HepG2 (cell line): ENCODE results near the gene CHMP6. TPM values are rescaled to one million over a fixed set of nuclear protein-coding genes. Genes with fewer than 3 reads are reported as not detected.

Experiments used
- ATAC-seq: fragments of 200-7000 bp; cut with Tn5 transposase; 3 replicates; pipeline ENCODE4 v1.9.1; 2020; ENCODE audit warnings: mild to moderate bottlenecking, moderate library complexity
- BruUV-seq: library from RNA; stranded (reverse); fragments of 400-500 nt; replicated peaks from 2 replicates; lab custom pipeline; 2021; lab: Mats Ljungman, UMichigan
- CTCF ChIA-PET: fragments of 300-600 bp; formaldehyde crosslinking; extraction: SDS; loops from one replicate; lab custom pipeline; 2021; ENCODE audit warnings: low total read pairs, inconsistent platforms, low intra/inter-chr PET ratio; lab: Yijun Ruan, JAX
- POLR2A ChIA-PET: fragments of 350-600 bp; sonication (Branson Sonifier 250); formaldehyde crosslinking; loops from one replicate; lab custom pipeline; 2020; ENCODE audit warnings: antibody characterized with exemption, inconsistent platforms; lab: Yijun Ruan, JAX
- DNase-seq: peaks from one replicate; pipeline ENCODE4 v3.0.0-alpha.2; 2015; ENCODE audit warnings: low spot score
- FAIRE-seq: peaks from 3 replicates; lab custom pipeline; 2011; peaks lifted over from hg19 to GRCh38; lab: Jason Lieb, UNC
- H2AFZ ChIP-seq: one replicate; pipeline ENCODE4 v1.6.1; 2011; ENCODE audit warnings: low read length, inconsistent platforms
- H3K27ac ChIP-seq: fragments of 300-600 bp; 3 replicates; pipeline ENCODE4 v1.8.0; 2011; ENCODE audit warnings: mixed run types, mild to moderate bottlenecking, mixed read lengths, low read length, inconsistent platforms; ENCODE audit not compliant: insufficient read depth; ENCODE audit errors: extremely low read length
- H3K27me3 ChIP-seq, 2 experiments: fragments of 200-600 bp in 1 of 2; 2 replicates in 1 of 2; 3 replicates in 1 of 2; pipeline versions ENCODE4 v1.6.0 to v1.8.0; 2011; ENCODE audit warnings: low read length in 2 of 2, mild to moderate bottlenecking in 2 of 2, moderate library complexity in 2 of 2, inconsistent platforms in 1 of 2; ENCODE audit not compliant: insufficient read depth in 2 of 2, control insufficient read depth in 1 of 2
- H3K36me3 ChIP-seq, 2 experiments: fragments of 200-600 bp in 1 of 2; replicated peaks in 1 of 2; 2 replicates in 1 of 2; 3 replicates in 1 of 2; pipeline versions ENCODE4 v1.5.1 to v1.8.0; 2011; ENCODE audit warnings: low read length in 2 of 2, inconsistent platforms in 1 of 2; ENCODE audit not compliant: insufficient read depth in 2 of 2, control insufficient read depth in 1 of 2
- H3K4me1 ChIP-seq: 2 replicates; pipeline ENCODE4 v1.5.1; 2012; ENCODE audit warnings: low read length, inconsistent platforms; ENCODE audit not compliant: insufficient read depth
- H3K4me2 ChIP-seq: 2 replicates; pipeline ENCODE4 v1.6.0; 2011; ENCODE audit warnings: low read depth, low read length, inconsistent platforms
- H3K4me3 ChIP-seq, 3 experiments: fragments of 200-600 bp in 1 of 3; sonication (generic), shearing (Covaris generic) in 1 of 3; replicated peaks in 1 of 3; 2 replicates each; pipeline ENCODE4 v1.5.1; 2011 to 2016; ENCODE audit warnings: low read length in 3 of 3, inconsistent platforms in 2 of 3, low read depth in 2 of 3, mild to moderate bottlenecking in 2 of 3, control low read depth in 1 of 3, mixed read lengths in 1 of 3; ENCODE audit not compliant: insufficient read depth in 1 of 3
- H3K79me2 ChIP-seq: one replicate; pipeline ENCODE4 v1.6.1; 2011; ENCODE audit warnings: low read length, inconsistent platforms; ENCODE audit not compliant: insufficient read depth
- H3K9ac ChIP-seq: 2 replicates; pipeline ENCODE4 v1.6.0; 2011; ENCODE audit warnings: mild to moderate bottlenecking, low read depth, low read length, inconsistent platforms; ENCODE audit not compliant: insufficient read depth
- H3K9me3 ChIP-seq: 2 replicates; pipeline ENCODE4 v1.5.1; 2012; ENCODE audit warnings: mild to moderate bottlenecking, low read length
- H4K20me1 ChIP-seq: 2 replicates; pipeline ENCODE4 v1.6.0; 2011; ENCODE audit warnings: inconsistent platforms, mild to moderate bottlenecking, low read length, moderate library complexity; ENCODE audit not compliant: insufficient read depth
- BRF2 ChIP-seq: sonication (generic); formaldehyde crosslinking; IDR thresholded peaks from 2 replicates; pipeline ENCODE4 v1.8.1; 2022; ENCODE audit warnings: mild to moderate bottlenecking, missing genetic modification reagents
- HES4 ChIP-seq: sonication (generic); formaldehyde crosslinking; IDR thresholded peaks from 2 replicates; pipeline ENCODE4 v1.9.0; 2021; ENCODE audit warnings: mild to moderate bottlenecking, missing genetic modification reagents, borderline replicate concordance
- HNF1B ChIP-seq: sonication (generic); formaldehyde crosslinking; IDR thresholded peaks from 2 replicates; pipeline ENCODE4 v1.5.1; 2020; ENCODE audit warnings: mild to moderate bottlenecking, moderate library complexity, missing genetic modification reagents
- KAT8 ChIP-seq: IDR thresholded peaks from 2 replicates; pipeline ENCODE4 v1.6.1; 2016; ENCODE audit warnings: missing genetic modification reagents, missing compliant biosample characterization
- KLF12 ChIP-seq: sonication (generic); formaldehyde crosslinking; IDR thresholded peaks from 2 replicates; pipeline ENCODE4 v1.4.0; 2020; ENCODE audit warnings: missing genetic modification reagents, borderline replicate concordance
- MEIS1 ChIP-seq: sonication (generic); formaldehyde crosslinking; IDR thresholded peaks from 2 replicates; pipeline ENCODE4 v1.9.0; 2021; ENCODE audit warnings: mild to moderate bottlenecking, missing genetic modification reagents, moderate library complexity, borderline replicate concordance
- MZF1 ChIP-seq: sonication (generic); formaldehyde crosslinking; IDR thresholded peaks from 2 replicates; pipeline ENCODE4 v1.8.1; 2023; ENCODE audit warnings: mild to moderate bottlenecking, missing genetic modification reagents, borderline replicate concordance
- TEAD3 ChIP-seq: optimal IDR thresholded peaks from 2 replicates; pipeline ENCODE3; 2016; ENCODE audit warnings: borderline replicate concordance
- ZBTB7B ChIP-seq: sonication (generic); formaldehyde crosslinking; IDR thresholded peaks from 2 replicates; pipeline ENCODE4 v1.4.0; 2020; ENCODE audit warnings: missing genetic modification reagents
- ZFP36L1 ChIP-seq: sonication (generic); formaldehyde crosslinking; IDR thresholded peaks from 2 replicates; pipeline ENCODE4 v1.8.0; 2022; ENCODE audit warnings: mild to moderate bottlenecking, missing genetic modification reagents, moderate library complexity
- ZKSCAN5 ChIP-seq: sonication (generic); formaldehyde crosslinking; IDR thresholded peaks from 2 replicates; pipeline ENCODE4 v1.5.1; 2020; ENCODE audit warnings: mild to moderate bottlenecking, missing genetic modification reagents
- ZMYM3 ChIP-seq: sonication (generic); formaldehyde crosslinking; IDR thresholded peaks from 2 replicates; pipeline ENCODE4 v1.5.1; 2020; ENCODE audit warnings: mild to moderate bottlenecking, missing genetic modification reagents
- ZNF281 ChIP-seq: sonication (generic); formaldehyde crosslinking; IDR thresholded peaks from 2 replicates; pipeline ENCODE4 v1.4.0; 2020; ENCODE audit warnings: missing genetic modification reagents, borderline replicate concordance
- ZNF335 ChIP-seq: sonication (generic); formaldehyde crosslinking; IDR thresholded peaks from 2 replicates; pipeline ENCODE4 v1.4.0; 2020; ENCODE audit warnings: missing genetic modification reagents
- ZNF430 ChIP-seq: sonication (generic); formaldehyde crosslinking; IDR thresholded peaks from 2 replicates; pipeline ENCODE4 v1.9.0; 2021; ENCODE audit warnings: mild to moderate bottlenecking, missing genetic modification reagents
- ZNF431 ChIP-seq: sonication (generic); formaldehyde crosslinking; IDR thresholded peaks from 2 replicates; pipeline ENCODE4 v1.9.0; 2022; ENCODE audit warnings: missing genetic modification reagents, low read depth, mild to moderate bottlenecking, borderline replicate concordance
- ZNF558 ChIP-seq: sonication (generic); formaldehyde crosslinking; IDR thresholded peaks from 2 replicates; pipeline ENCODE4 v1.9.0; 2022; ENCODE audit warnings: mild to moderate bottlenecking, missing genetic modification reagents, borderline replicate concordance
- WGBS: methylation state at CpG from one replicate; pipeline ENCODE4 v1.1.6; 2017; ENCODE audit warnings: low lambda C conversion rate; 5-methylcytosine and 5-hydroxymethylcytosine counted together
- in situ Hi-C: cut with HindIII; loops from 2 replicates; pipeline ENCODE4 v1.10.0; 2017; ENCODE audit warnings: low pct_unique_long_range_greater_than_20kb; ENCODE audit not compliant: extremely low pct_ligation_motif_present
- intact Hi-C: fragments of 100-400 bp; cut with micrococcal nuclease; formaldehyde crosslinking; loops from one replicate; pipeline ENCODE4 v1.10.0; 2022; ENCODE audit not compliant: unreplicated experiment
- polyA plus RNA-seq, 8 experiments: library from polyadenylated mRNA; depleted of rRNA in 3 of 8; stranded (reverse) in 7 of 8; unstranded in 1 of 8; fragments of >200 nt; fragmentation: Illumina TruSeq in 4 of 8; extraction: Trizol in 4 of 8; gene quantifications; 2 replicates each; pipeline versions ENCODE4 v1.2.1 to v1.2.3, GENCODE V29; 2011 to 2016; ENCODE audit warnings: low read depth in 4 of 8, missing spikeins in 1 of 8, mixed read lengths in 1 of 8; ENCODE audit not compliant: insufficient read depth in 1 of 8
- total RNA-seq, 5 experiments: library from RNA; depleted of rRNA; stranded (reverse); fragments of >200 nt; fragmentation: Illumina TruSeq; extraction: Trizol; gene quantifications; 2 replicates each; pipeline ENCODE4 v1.2.3, GENCODE V29; 2016; ENCODE audit warnings: low read depth in 1 of 5

CHMP6 gene
- total and polyA plus RNA-seq, 2 of the 13 experiments (the other 11 are each of a cell fraction or from before 2014, with no cell fraction given) = 11.1 to 24.2 TPM

GRCh38 chr17:81034168-81034777, 42.6 kb downstream of the CHMP6 start:
- FAIRE-seq (no peak), DNase-seq (no peak), ATAC-seq (peak; percentile 45)
- H3K4me1 ChIP-seq = peaks cover 63% of the 10 kb centered on the region
- no TSS peak for BruUV-seq
- H3K4me3 ChIP-seq = peak overlapping the region; percentile 76 to 88 (median 77)
- H3K9me3 ChIP-seq = no peaks in the 10 kb centered on the region
- no peak overlapping the region for H3K27ac ChIP-seq
- H4K20me1 ChIP-seq = peaks cover 29% of the 10 kb centered on the region
- peaks cover 37% of the 10 kb centered on the region for H3K79me2 ChIP-seq
- in situ Hi-C loops (no loop called here), intact Hi-C loops (no loop called here)
- peaks cover 0 to 6% of the 10 kb centered on the region in 2 experiments; a peak in 2 of 5 replicates for H3K27me3 ChIP-seq
- WGBS = under 1% methylated on average over 21 of the region's 49 CpGs
- ChIA-PET POLR2A (interaction anchor here (2.0 to 2.9 kb wide), 2 partner anchors 9 to 10 kb away, joined by 5 to 23 read pairs; no protein-coding TSS in a partner anchor), CTCF (interaction anchor here (1.6 kb wide), 1 partner anchor 67 kb away, joined by 4 read pairs; no protein-coding TSS in a partner anchor)
- H2AFZ ChIP-seq = no peak overlapping the region
- H3K4me2 ChIP-seq = peak overlapping the region; percentile 97
- peak overlapping the region; percentile 68 for H3K9ac ChIP-seq
- H3K36me3 ChIP-seq = peaks cover 0 to 4% of the 10 kb centered on the region in 2 experiments; a peak in 3 of 5 replicates
- TF ChIP-seq KAT8 (CRISPR knock-in tag) (no peak), TEAD3 (CRISPR knock-in tag) (peak; percentile 11), ZNF430 (CRISPR knock-in tag) (0 out of 2 replicates have a peak, but pooled peaks have one; percentile 29), ZMYM3 (CRISPR knock-in tag) (no peak), ZFP36L1 (CRISPR knock-in tag) (no peak), ZNF431 (CRISPR knock-in tag) (0 out of 2 replicates have a peak, but pooled peaks have one; percentile 32), ZBTB7B (CRISPR knock-in tag) (no peak), ZNF558 (CRISPR knock-in tag) (0 out of 2 replicates have a peak, but pooled peaks have one; percentile 31), MZF1 (CRISPR knock-in tag) (peak; percentile 18; the same call in 1 of the 2 replicates), ZNF281 (CRISPR knock-in tag) (no peak; the same call in 1 of the 2 replicates), HNF1B (0 out of 2 replicates have a peak, but pooled peaks have one; percentile 4), BRF2 (CRISPR knock-in tag) (no peak), HES4 (CRISPR knock-in tag) (0 out of 2 replicates have a peak, but pooled peaks have one; percentile 43), KLF12 (CRISPR knock-in tag) (0 out of 2 replicates have a peak, but pooled peaks have one; percentile 18), ZKSCAN5 (CRISPR knock-in tag) (no peak), ZNF335 (no peak), MEIS1 (CRISPR knock-in tag) (no peak)
